NCI-H1092 treated with DMSO at 0.1 percent for 48 hours (cell line): ENCODE results near the gene EMC9.

Experiments used
- DNase-seq: peaks from one replicate; lab custom pipeline; 2025; lab: John Stamatoyannopoulos, UW

Gene EMC9

GRCh38 chr14:24131549-24131966 lies 9.8 kb downstream of the EMC9 start:
- DNase-seq = no peak

- DNase-seq = no peak
Measured at GRCh38 chr14:24130717-24131548, 10.5 kb downstream of the EMC9 start.

- DNase-seq = no peak
Measured at GRCh38 chr14:24130380-24130716, 11.0 kb downstream of the EMC9 start, which contains the start of gene FITM1. FITM1 (plus strand) TSS chr14:24130659; CDS start chr14:24131564, 905 bp downstream.

- no peak for DNase-seq
Measured at GRCh38 chr14:24129410-24129998, 11.9 kb downstream of the EMC9 start.

GRCh38 chr14:24127673-24128072 lies 13.7 kb downstream of the EMC9 start:
- no peak for DNase-seq

GRCh38 chr14:24126939-24127338 lies 14.5 kb downstream of the EMC9 start:
- no peak for DNase-seq

GRCh38 chr14:24123424-24124417 lies 17.7 kb downstream of the EMC9 start:
- no peak for DNase-seq

- no peak for DNase-seq
Measured at GRCh38 chr14:24122898-24123297, 18.5 kb downstream of the EMC9 start.

- no peak for DNase-seq
Measured at GRCh38 chr14:24122416-24122815, 19.0 kb downstream of the EMC9 start.

- DNase-seq = no peak
Measured at GRCh38 chr14:24121210-24121609, 20.2 kb downstream of the EMC9 start.

GRCh38 chr14:24119691-24120090 lies 21.7 kb downstream of the EMC9 start:
- no peak for DNase-seq

- DNase-seq = no peak
Measured at GRCh38 chr14:24117179-24117578, 24.2 kb downstream of the EMC9 start.

GRCh38 chr14:24116128-24116814 lies 25.1 kb downstream of the EMC9 start:
- no peak for DNase-seq

- DNase-seq = no peak
Measured at GRCh38 chr14:24115422-24116127, 25.8 kb downstream of the EMC9 start.

- DNase-seq = peak; percentile 100
Measured at GRCh38 chr14:24114532-24115421, 26.6 kb downstream of the EMC9 start, which contains the start of the genes DCAF11 and NRL. DCAF11 (plus strand) TSS chr14:24114777; CDS start chr14:24115595, 818 bp downstream. NRL (minus strand) TSS chr14:24114949; CDS start chr14:24082848, 32,101 bp downstream.

- DNase-seq = peak; percentile 97
Measured at GRCh38 chr14:24113801-24114531, 27.4 kb downstream of the EMC9 start.

GRCh38 chr14:24113379-24113800 lies 28.0 kb downstream of the EMC9 start:
- DNase-seq = peak; percentile 63

- no peak for DNase-seq
Measured at GRCh38 chr14:24110523-24110922, 30.9 kb downstream of the EMC9 start.

- no peak for DNase-seq
Measured at GRCh38 chr14:24110060-24110459, 31.3 kb downstream of the EMC9 start.
